ENCODE results near the gene TEX11. TPM values are rescaled to one million over a fixed set of nuclear protein-coding genes. Genes with fewer than 3 reads are reported as not detected.

The TEX11 gene
- total and polyA plus RNA-seq, 2 of the 13 experiments (the other 11 are each of a cell fraction or from before 2014, with no cell fraction given) = not detected

GRCh38 chrX:70635227-70635626 lies 273.3 kb downstream of the TEX11 start:
- CTCF ChIA-PET (ENCODE audit: low intra/inter-chr PET ratio, low total read pairs) = no interaction called here
- Histone ChIP-seq H3K4me2 (ENCODE audit: low read depth, low read length) (no peak overlapping the region), H3K9ac (ENCODE audit: insufficient read depth, low read depth, low read length) (no peak overlapping the region), H3K27ac (ENCODE audit: extremely low read length, insufficient read depth, low read length) (no peak overlapping the region), H4K20me1 (ENCODE audit: insufficient read depth, low read length) (no peaks in the 10 kb centered on the region), H2AFZ (ENCODE audit: low read length) (no peak overlapping the region), H3K9me3 (ENCODE audit: low read length) (no peaks in the 10 kb centered on the region), H3K4me1 (ENCODE audit: insufficient read depth, low read length) (no peaks in the 10 kb centered on the region), H3K4me3 (replicated peaks in 1 of 3; ENCODE audit: insufficient read depth in 1 of 3, low read depth in 2 of 3, low read length in 3 of 3) (no peak overlapping the region), H3K79me2 (ENCODE audit: insufficient read depth, low read length) (no peaks in the 10 kb centered on the region), H3K36me3 (replicated peaks in 1 of 2; ENCODE audit: control insufficient read depth in 1 of 2, insufficient read depth in 2 of 2, low read length in 2 of 2) (no peaks in the 10 kb centered on the region), H3K27me3 (ENCODE audit: control insufficient read depth in 1 of 2, insufficient read depth in 2 of 2, low read length in 2 of 2) (no peaks in the 10 kb centered on the region)
- WGBS (ENCODE audit: low lambda C conversion rate) = no CpG with 5 or more reads among the region's 4 CpGs
- no peak for ATAC-seq
- no peak for FAIRE-seq
- POLR2A ChIA-PET = no interaction called here
- intact Hi-C loops (cut with micrococcal nuclease; ENCODE audit: unreplicated experiment) = no loop called here
- BruUV-seq (replicated peaks) = no TSS peak
- in situ Hi-C loops (cut with HindIII; ENCODE audit: extremely low pct_ligation_motif_present, low pct_unique_long_range_greater_than_20kb) = no loop called here
- DNase-seq (ENCODE audit: low spot score) = no peak
- TF ChIP-seq FOXC1 (CRISPR knock-in tag; IDR thresholded peaks at IDR 0.05; ENCODE audit: borderline replicate concordance) (no peak), ZNF772 (CRISPR knock-in tag; IDR thresholded peaks at IDR 0.05) (no peak), RAD51 (IDR thresholded peaks at IDR 0.05; ENCODE audit: borderline replicate concordance) (no peak), ZNF790 (CRISPR knock-in tag; IDR thresholded peaks at IDR 0.05; ENCODE audit: borderline replicate concordance) (no peak), KLF6 (CRISPR knock-in tag; IDR thresholded peaks at IDR 0.05) (no peak), ZSCAN9 (CRISPR knock-in tag; IDR thresholded peaks at IDR 0.05; ENCODE audit: borderline replicate concordance) (no peak), ZNF20 (CRISPR knock-in tag; IDR thresholded peaks at IDR 0.05) (no peak), ZMYM4 (CRISPR knock-in tag; IDR thresholded peaks at IDR 0.05) (no peak), ESRRA (CRISPR knock-in tag; IDR thresholded peaks at IDR 0.05; ENCODE audit: low read depth) (no peak), ZNF142 (CRISPR knock-in tag; IDR thresholded peaks at IDR 0.05) (no peak), ZSCAN31 (CRISPR knock-in tag; IDR thresholded peaks at IDR 0.05; ENCODE audit: low read depth) (no peak), ZNF878 (CRISPR knock-in tag; IDR thresholded peaks at IDR 0.05) (no peak), KLF13 (CRISPR knock-in tag; IDR thresholded peaks at IDR 0.05) (no peak), ZNF558 (CRISPR knock-in tag; IDR thresholded peaks at IDR 0.05; ENCODE audit: borderline replicate concordance) (no peak)
- TF ChIP-seq, protein P1, sequence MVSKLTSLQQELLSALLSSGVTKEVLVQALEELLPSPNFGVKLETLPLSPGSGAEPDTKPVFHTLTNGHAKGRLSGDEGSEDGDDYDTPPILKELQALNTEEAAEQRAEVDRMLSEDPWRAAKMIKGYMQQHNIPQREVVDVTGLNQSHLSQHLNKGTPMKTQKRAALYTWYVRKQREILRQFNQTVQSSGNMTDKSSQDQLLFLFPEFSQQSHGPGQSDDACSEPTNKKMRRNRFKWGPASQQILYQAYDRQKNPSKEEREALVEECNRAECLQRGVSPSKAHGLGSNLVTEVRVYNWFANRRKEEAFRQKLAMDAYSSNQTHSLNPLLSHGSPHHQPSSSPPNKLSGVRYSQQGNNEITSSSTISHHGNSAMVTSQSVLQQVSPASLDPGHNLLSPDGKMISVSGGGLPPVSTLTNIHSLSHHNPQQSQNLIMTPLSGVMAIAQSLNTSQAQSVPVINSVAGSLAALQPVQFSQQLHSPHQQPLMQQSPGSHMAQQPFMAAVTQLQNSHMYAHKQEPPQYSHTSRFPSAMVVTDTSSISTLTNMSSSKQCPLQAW (CRISPR knock-in tag; IDR thresholded peaks at IDR 0.05) = no peak
- TF ChIP-seq, protein P2, sequence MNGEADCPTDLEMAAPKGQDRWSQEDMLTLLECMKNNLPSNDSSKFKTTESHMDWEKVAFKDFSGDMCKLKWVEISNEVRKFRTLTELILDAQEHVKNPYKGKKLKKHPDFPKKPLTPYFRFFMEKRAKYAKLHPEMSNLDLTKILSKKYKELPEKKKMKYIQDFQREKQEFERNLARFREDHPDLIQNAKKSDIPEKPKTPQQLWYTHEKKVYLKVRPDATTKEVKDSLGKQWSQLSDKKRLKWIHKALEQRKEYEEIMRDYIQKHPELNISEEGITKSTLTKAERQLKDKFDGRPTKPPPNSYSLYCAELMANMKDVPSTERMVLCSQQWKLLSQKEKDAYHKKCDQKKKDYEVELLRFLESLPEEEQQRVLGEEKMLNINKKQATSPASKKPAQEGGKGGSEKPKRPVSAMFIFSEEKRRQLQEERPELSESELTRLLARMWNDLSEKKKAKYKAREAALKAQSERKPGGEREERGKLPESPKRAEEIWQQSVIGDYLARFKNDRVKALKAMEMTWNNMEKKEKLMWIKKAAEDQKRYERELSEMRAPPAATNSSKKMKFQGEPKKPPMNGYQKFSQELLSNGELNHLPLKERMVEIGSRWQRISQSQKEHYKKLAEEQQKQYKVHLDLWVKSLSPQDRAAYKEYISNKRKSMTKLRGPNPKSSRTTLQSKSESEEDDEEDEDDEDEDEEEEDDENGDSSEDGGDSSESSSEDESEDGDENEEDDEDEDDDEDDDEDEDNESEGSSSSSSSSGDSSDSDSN (CRISPR knock-in tag; IDR thresholded peaks at IDR 0.05) = no peak
